Upper lobe of right lung (tissue), 1 donor: Measurements from ENCODE around the gene CNTNAP2. TPM values are rescaled to one million over a fixed set of nuclear protein-coding genes. Genes with fewer than 3 reads are reported as not detected.

ENCODE experiments used
- ATAC-seq: fragments of 200-7000 bp; cut with Tn5 transposase; one replicate; pipeline ENCODE4 v1.9.1; 2020; ENCODE audit warnings: mild to moderate bottlenecking, moderate library complexity
- DNase-seq: peaks from one replicate; pipeline ENCODE4 v3.0.0-alpha.2; 2020
- H3K27ac ChIP-seq: fragments of 200-600 bp; one replicate; pipeline ENCODE4 v1.8.0; 2022
- H3K27me3 ChIP-seq: fragments of 200-600 bp; one replicate; pipeline ENCODE4 v1.8.0; 2022; ENCODE audit warnings: mild to moderate bottlenecking
- H3K36me3 ChIP-seq: fragments of 200-600 bp; one replicate; pipeline ENCODE4 v1.8.0; 2022
- H3K4me1 ChIP-seq: fragments of 200-600 bp; one replicate; pipeline ENCODE4 v1.8.0; 2022
- H3K4me3 ChIP-seq: fragments of 200-600 bp; one replicate; pipeline ENCODE4 v1.8.0; 2022; ENCODE audit warnings: mild to moderate bottlenecking
- H3K9me3 ChIP-seq: fragments of 200-600 bp; one replicate; pipeline ENCODE4 v1.8.0; 2022
- intact Hi-C: fragments of 100-400 bp; cut with DNase I; formaldehyde crosslinking; loops from one replicate; pipeline ENCODE4 v1.11.0; 2022
- total RNA-seq: library from RNA; stranded (reverse); fragmentation: NEBNext Ultra II Directional; extraction: Animal tissue kit (Norgen Biotek cat#: 25700); gene quantifications from one replicate; pipeline ENCODE4 v1.2.1, GENCODE V29; 2021
- TF ChIP-seq, protein P1 (sequence below): fragments of 200-600 bp; IDR thresholded peaks from one replicate; pipeline ENCODE4 v1.8.0; 2022; ENCODE audit warnings: antibody characterized with exemption
- donor health status: DM: no; HTN: yes; CAD: no; lungs with severe emphysema.

The CNTNAP2 gene
- total RNA-seq, 1 donor from 2014 or later = 0.41 TPM

DNA sequence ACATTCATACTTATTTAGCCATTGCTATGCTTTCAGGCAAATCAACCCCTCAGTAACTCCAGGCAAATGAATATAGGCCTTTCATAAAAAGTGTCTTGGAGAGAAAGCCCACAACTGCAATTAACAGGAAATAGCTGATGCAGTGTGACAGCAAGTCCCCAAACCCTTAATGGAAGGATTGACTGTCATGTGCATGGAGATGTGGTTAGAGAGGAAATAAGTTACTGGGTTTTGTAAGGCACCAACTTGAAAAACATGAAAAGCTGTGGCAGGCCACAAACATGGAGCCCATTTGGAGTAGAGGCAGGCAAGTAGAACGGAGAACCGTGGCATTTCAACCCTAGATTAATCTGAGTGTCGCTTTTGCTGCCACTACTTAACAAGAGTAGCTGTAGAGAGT, 1924.6 kb downstream of the CNTNAP2 start:
- no peak for DNase-seq
- TF ChIP-seq, protein P1, sequence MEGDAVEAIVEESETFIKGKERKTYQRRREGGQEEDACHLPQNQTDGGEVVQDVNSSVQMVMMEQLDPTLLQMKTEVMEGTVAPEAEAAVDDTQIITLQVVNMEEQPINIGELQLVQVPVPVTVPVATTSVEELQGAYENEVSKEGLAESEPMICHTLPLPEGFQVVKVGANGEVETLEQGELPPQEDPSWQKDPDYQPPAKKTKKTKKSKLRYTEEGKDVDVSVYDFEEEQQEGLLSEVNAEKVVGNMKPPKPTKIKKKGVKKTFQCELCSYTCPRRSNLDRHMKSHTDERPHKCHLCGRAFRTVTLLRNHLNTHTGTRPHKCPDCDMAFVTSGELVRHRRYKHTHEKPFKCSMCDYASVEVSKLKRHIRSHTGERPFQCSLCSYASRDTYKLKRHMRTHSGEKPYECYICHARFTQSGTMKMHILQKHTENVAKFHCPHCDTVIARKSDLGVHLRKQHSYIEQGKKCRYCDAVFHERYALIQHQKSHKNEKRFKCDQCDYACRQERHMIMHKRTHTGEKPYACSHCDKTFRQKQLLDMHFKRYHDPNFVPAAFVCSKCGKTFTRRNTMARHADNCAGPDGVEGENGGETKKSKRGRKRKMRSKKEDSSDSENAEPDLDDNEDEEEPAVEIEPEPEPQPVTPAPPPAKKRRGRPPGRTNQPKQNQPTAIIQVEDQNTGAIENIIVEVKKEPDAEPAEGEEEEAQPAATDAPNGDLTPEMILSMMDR = no peak
- ATAC-seq = no peak

DNA sequence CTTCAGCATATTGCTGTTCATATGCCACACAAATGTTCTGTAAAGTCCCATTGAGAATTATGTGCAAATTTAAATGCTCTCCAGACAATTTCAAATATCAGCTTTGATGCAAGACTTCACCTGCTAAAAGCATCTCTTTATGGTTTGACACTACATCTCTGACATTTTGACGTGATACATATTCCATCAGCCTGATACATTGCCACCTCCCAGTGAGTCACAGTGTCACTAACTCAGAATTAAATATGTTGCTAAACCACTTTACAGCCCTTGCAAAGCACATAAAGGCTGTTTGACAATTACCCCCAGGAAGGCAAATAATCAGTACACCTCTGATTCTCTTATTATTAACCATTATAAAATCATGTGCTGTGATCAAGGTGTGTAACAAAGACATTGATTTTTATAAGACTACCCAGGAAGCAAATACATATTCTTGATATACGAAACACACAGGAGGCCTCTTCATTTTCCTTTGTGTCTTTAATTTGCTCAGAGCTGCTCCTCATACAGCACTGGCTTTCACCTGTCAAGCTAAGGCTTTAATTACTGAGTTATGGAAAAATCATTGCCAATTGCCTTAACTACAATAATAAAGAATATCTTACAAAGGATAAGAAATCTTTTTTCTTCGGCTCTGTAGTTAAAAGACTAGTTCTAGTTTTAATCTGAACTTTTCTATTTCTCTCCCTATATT, 1926.5 kb downstream of the CNTNAP2 start:
- intact Hi-C loops = no loop called here
- Histone ChIP-seq H3K9me3 (no peaks in the 10 kb centered on the region), H3K36me3 (no peaks in the 10 kb centered on the region), H3K4me3 (no peak overlapping the region), H3K27ac (no peak overlapping the region), H3K27me3 (no peaks in the 10 kb centered on the region), H3K4me1 (no peaks in the 10 kb centered on the region)
- TF ChIP-seq, protein P1 = no peak
- DNase-seq (no peak), ATAC-seq (no peak)

More for the DNA sequence above, 1924.6 kb downstream of the CNTNAP2 start:
- intact Hi-C loops = no loop called here
- Histone ChIP-seq H3K4me1 (no peaks in the 10 kb centered on the region), H3K4me3 (no peak overlapping the region), H3K27ac (no peak overlapping the region), H3K36me3 (no peaks in the 10 kb centered on the region), H3K27me3 (no peaks in the 10 kb centered on the region), H3K9me3 (no peaks in the 10 kb centered on the region)

DNA sequence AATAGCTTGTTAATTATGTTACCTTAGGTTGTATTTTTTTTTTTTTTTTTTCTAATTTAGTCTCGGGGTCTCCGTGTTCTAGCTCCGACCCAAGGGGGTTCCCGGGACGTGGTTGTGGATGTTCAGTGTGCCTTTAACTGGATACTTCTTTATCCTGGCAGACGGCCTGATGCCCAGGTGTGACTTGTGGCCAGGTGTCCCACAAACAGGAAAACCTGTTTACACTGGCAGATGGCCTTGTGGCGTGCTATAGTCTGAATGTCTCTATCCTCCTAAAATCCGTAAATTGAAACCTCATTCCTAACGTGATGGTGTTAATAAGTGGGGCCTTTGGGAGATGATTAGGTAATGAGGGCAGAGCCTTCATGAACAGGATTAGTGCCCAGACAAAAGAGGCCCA, 1927.6 kb downstream of the CNTNAP2 start:
- H3K27me3 ChIP-seq = no peaks in the 10 kb centered on the region
- TF ChIP-seq, protein P1 = no peak
- H3K27ac ChIP-seq = no peak overlapping the region
- intact Hi-C loops = no loop called here
- H3K36me3 ChIP-seq = no peaks in the 10 kb centered on the region
- H3K4me1 ChIP-seq = no peaks in the 10 kb centered on the region
- no peak for DNase-seq
- no peak for ATAC-seq
- no peaks in the 10 kb centered on the region for H3K9me3 ChIP-seq
- H3K4me3 ChIP-seq = no peak overlapping the region

DNA sequence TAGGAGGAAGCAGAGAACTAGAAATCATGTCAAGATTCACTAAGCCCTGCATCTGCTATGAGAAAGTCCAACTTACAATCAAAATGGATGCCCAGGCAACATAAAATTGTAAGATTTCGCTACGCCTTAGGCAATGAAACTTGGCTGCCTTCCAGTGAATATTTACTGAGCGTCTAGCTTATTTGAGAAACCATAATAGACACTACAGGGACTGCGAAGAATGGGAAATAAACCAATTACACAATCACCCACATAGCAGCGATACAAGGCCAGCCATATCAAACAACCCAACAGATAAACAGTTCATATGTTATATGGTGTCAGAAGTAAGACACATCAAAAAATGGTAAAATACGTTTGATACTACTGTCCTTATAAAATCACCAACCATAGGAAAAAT, 1928.9 kb downstream of the CNTNAP2 start:
- ATAC-seq = no peak

DNA sequence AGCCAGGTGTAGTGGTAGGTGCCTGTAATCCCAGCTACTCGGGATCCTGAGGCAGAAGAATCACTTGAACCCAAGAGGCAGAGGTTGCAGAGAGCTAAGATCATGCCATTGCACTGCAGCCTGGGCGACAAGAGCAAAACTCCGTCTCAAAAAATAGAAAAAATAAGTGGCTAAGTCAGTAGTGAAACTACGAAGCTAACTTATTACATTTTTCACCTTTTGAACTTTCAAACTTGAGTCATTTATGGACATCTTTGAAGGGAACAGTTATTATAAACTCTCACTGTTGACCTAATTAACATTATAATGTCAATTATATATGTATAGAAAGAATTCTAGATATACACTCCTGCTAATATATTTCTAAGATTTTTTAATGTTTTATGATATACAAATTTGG, 1932.5 kb downstream of the CNTNAP2 start:
- no peak overlapping the region for H3K4me3 ChIP-seq
- TF ChIP-seq, protein P1 = no peak
- no peak overlapping the region for H3K27ac ChIP-seq
- no peaks in the 10 kb centered on the region for H3K4me1 ChIP-seq
- intact Hi-C loops = no loop called here
- no peaks in the 10 kb centered on the region for H3K9me3 ChIP-seq
- no peaks in the 10 kb centered on the region for H3K27me3 ChIP-seq
- no peaks in the 10 kb centered on the region for H3K36me3 ChIP-seq
- no peak for DNase-seq
- ATAC-seq = no peak

More for the DNA sequence above, 1928.9 kb downstream of the CNTNAP2 start:
- Histone ChIP-seq H3K36me3 (no peaks in the 10 kb centered on the region), H3K4me1 (no peaks in the 10 kb centered on the region), H3K27me3 (no peaks in the 10 kb centered on the region), H3K9me3 (no peaks in the 10 kb centered on the region), H3K27ac (no peak overlapping the region), H3K4me3 (no peak overlapping the region)
- no peak for DNase-seq
- intact Hi-C loops = no loop called here
- TF ChIP-seq, protein P1 = no peak
